Measurements from ENCODE around the gene RFC3. TPM values are rescaled to one million over a fixed set of nuclear protein-coding genes. Genes with fewer than 3 reads are reported as not detected.

The RFC3 gene
- total RNA-seq, 1 experiment from 2014 or later: 59.6 TPM

DNA sequence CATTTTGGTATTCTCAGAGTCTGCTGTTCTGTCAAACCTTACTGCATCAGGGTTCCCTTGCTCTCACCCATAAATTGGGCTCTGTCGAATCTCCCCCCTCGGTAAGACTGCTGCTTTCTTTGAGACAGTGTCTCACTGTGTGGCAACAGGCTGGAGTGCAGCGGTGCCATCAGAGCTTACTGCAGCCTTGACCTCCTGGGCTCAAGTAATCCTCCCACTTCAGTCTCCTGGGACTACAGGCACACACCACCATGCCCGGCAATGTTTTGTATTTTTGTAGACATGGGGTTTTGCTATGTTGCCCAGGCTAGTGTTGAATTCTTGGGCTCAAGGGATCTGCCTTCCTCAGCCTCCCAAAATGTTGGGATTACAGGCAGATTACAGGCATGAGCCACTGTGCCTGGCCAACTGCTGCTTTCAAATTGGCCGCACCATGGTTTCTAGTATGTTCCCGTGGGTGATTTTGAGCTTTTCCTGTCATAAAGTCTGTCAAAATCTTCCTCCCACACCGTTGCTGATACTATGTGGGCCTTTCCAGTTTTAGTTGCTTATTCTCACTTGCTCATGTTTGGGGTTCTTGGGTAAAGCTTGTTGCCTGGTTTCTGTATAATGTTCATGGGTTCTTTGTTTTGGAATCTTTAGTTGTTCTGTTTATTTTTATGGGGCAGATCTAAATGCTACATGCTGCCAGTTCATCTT is 10.6 kb downstream of the RFC3 start:
- Histone ChIP-seq H3K27me3 (replicated peaks) (no peaks in the 10 kb centered on the region), H3K4me1 (replicated peaks) (no peaks in the 10 kb centered on the region), H3K4me3 (no peak overlapping the region), H3K9me3 (replicated peaks) (no peaks in the 10 kb centered on the region), H3K27ac (no peak overlapping the region), H3K36me3 (peaks cover 81% of the 10 kb centered on the region)
- no peak for DNase-seq (ENCODE audit: low read depth in 1 of 2, low spot score in 2 of 2)

DNA sequence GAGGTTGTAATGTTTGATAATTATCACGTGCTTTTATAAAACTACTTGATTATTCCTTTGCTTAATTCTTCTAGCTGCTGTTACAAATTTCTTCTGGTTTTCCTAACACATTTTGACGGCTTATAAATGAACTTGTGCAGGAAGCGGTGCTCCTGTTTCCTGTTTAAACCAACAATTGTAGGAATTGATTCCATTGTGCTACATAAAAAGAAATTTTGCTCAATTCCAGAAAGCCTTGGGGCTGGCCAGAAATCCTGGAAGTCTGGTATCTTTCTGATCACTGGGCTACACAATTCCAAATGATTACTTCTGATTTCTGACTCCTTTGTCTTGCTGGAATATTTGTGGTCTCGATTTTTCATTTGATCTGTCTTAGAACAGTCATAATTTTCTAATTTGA is 14.9 kb downstream of the RFC3 start:
- peaks cover 73% of the 10 kb centered on the region for H3K36me3 ChIP-seq

DNA sequence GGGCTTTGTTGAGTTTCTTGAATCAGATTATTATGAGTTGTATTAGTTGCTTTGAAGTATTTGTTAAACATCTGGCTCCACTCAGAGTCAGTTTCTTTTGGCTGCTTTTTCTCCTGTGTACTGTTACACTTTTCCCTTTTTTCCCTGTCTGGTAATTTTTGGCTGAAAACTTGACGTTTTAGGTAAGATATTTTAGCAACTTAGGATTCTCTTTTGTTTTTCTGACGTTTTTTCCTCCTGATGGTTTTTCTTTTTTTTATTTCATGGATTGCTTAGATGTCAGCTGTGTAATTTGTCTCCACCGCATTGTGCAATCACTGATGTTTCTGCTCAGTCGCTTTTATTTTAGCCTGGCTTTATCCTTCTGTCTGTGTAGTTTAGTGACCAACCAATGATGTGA is 20.7 kb downstream of the RFC3 start:
- Histone ChIP-seq H3K36me3 (peaks cover 37% of the 10 kb centered on the region), H3K9me3 (replicated peaks) (no peaks in the 10 kb centered on the region), H3K4me3 (no peak overlapping the region), H3K27me3 (replicated peaks) (no peaks in the 10 kb centered on the region), H3K4me1 (replicated peaks) (no peaks in the 10 kb centered on the region), H3K27ac (no peak overlapping the region)
- no peak for DNase-seq (ENCODE audit: low read depth in 1 of 2, low spot score in 2 of 2)

More for the DNA sequence above, 14.9 kb downstream of the RFC3 start:
- no peak for DNase-seq (ENCODE audit: low read depth in 1 of 2, low spot score in 2 of 2)
- H3K27ac ChIP-seq: no peak overlapping the region
- H3K4me3 ChIP-seq: no peak overlapping the region
- no peaks in the 10 kb centered on the region for H3K27me3 ChIP-seq (replicated peaks)
- no peaks in the 10 kb centered on the region for H3K4me1 ChIP-seq (replicated peaks)
- no peaks in the 10 kb centered on the region for H3K9me3 ChIP-seq (replicated peaks)

DNA sequence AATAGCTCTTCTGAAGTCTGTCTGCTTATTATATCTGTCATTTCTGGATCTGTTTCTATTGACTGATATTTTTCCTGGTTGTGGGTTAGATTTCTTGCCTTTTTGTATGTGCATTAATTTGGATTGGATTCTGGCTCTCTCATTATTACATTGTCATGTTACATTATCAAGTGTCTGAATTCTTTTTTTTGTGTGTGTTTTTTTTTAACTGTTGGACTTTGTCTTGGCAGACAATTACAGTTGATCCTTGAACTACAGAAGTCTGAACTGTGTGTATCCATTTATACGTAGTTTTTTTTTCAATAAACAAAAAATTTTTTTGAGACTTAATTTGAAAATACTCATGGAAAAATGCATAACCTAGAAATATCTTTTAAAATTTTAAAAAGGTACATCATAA is 22.5 kb downstream of the RFC3 start:
- Histone ChIP-seq H3K9me3 (replicated peaks) (no peaks in the 10 kb centered on the region), H3K27me3 (replicated peaks) (no peaks in the 10 kb centered on the region), H3K27ac (no peak overlapping the region), H3K4me1 (replicated peaks) (no peaks in the 10 kb centered on the region), H3K36me3 (peaks cover 24% of the 10 kb centered on the region), H3K4me3 (no peak overlapping the region)
- DNase-seq (ENCODE audit: low read depth in 1 of 2, low spot score in 2 of 2): no peak

DNA sequence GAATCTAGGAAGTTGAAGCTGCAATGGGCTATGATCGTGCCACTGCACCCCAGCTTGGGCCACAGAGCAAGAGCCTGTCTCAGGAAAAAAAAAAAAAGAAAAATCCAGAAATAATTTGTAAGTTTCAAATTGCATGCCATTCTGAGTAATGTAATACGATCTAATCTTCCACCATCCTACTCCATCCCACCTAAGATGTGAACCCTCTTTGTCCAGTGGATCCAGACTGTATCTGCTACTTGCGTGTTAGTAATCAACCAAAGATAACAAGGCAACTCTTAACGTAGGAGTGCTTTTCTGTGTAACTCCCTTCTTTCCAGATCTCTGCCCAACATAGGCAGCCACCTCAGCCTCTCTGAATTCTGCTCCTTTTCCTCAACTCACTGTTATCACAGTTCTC is 24.3 kb downstream of the RFC3 start:
- H3K27ac ChIP-seq: no peak overlapping the region
- no peaks in the 10 kb centered on the region for H3K27me3 ChIP-seq (replicated peaks)
- H3K4me3 ChIP-seq: no peak overlapping the region
- no peak for DNase-seq (ENCODE audit: low read depth in 1 of 2, low spot score in 2 of 2)
- no peaks in the 10 kb centered on the region for H3K9me3 ChIP-seq (replicated peaks)
- H3K36me3 ChIP-seq: peaks cover 15% of the 10 kb centered on the region
- no peaks in the 10 kb centered on the region for H3K4me1 ChIP-seq (replicated peaks)

DNA sequence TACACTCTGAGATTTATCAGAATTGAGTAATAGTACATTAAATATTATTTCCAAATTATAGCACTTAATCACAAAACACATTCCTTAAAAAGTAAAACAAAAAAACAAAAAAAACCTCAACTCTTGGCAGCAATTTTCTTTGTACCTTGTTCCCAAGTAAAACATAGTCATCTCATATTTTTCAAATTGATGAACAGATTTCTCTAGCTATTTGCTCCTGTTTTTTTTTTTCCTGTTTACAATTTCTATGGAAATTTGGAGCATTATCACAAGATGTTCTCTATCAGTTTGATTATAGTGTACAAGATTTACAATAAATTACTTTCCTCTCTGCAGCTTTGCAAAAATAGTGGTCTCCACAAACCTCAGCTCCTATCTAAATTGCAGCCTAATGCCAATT is 25.0 kb downstream of the RFC3 start:
- DNase-seq (ENCODE audit: low read depth in 1 of 2, low spot score in 2 of 2): no peak
- Histone ChIP-seq H3K36me3 (peaks cover 19% of the 10 kb centered on the region), H3K27me3 (replicated peaks) (no peaks in the 10 kb centered on the region), H3K9me3 (replicated peaks) (no peaks in the 10 kb centered on the region), H3K4me3 (no peak overlapping the region), H3K4me1 (replicated peaks) (no peaks in the 10 kb centered on the region), H3K27ac (no peak overlapping the region)

DNA sequence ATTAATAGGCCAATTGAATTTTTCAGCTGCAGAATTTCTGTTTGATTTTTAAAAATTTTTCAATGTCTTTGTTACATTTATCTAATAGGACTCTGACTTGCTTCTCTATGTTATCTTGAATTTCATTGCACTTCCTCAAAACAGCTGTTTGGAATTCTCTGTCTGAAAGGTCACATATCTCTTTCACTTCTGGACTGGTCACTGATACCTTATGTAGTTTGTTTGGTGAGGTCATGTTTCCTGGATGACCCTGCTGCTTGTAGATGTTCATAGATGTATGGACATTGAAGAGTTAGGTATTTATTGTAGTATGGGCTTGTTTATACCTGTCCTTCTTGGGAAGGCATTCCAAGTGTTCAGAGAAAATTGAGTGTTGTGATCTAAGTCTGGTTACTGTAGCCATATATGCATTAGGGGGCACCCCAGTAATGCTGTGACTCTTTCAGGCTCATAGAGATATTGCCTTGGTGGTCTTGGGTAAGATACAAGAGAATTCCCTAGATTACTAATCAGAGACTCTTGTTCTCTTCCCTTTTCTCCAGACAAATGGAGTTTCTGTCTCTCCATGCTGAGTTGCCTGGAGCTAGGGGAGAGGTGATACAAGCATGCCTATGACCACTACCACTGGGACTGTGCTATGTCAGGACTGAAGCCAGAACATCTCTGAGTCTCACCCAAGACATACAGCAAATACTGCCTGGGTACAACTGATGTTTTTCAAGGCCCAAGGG is 27.8 kb downstream of the RFC3 start:
- H3K9me3 ChIP-seq (replicated peaks): no peaks in the 10 kb centered on the region
- no peaks in the 10 kb centered on the region for H3K27me3 ChIP-seq (replicated peaks)
- no peak for DNase-seq (ENCODE audit: low read depth in 1 of 2, low spot score in 2 of 2)

DNA sequence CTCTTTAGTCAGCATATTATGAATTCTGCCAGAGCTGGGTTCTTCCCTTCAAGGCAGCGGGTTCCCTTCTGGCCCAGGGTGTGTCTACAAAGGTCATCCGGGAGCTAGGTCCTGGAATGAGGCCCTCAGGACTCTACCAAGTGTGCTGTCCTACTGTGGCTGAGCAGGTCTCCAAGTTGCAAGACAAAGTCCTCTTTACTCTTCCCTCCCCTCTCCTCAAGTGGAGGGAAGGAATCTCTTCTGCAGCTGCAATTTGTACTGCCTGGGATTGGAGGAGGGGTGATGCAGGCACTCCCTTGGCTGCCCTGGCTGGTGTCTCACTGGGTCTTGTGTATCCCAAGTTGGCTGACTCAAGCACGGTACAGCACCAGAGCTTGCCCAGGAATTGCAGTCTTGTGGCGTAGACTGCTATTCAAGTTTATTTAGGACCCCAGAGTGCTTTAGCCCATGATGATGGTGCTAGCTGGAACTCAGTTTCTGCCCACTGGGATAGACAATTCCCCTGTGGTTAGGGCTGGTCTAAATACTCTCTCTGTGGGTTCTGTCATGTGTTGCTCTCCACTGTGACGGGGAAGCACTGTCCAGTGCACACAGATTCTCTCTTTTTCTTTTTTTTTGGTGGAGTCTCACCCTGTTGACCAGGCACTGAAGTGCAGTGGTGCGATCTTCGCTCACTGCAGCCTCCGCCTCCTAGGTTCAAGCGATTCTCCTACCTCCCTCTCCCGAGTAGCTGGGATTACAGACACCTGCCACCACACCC is 28.5 kb downstream of the RFC3 start:
- no peaks in the 10 kb centered on the region for H3K27me3 ChIP-seq (replicated peaks)
- no peaks in the 10 kb centered on the region for H3K9me3 ChIP-seq (replicated peaks)
- H3K27ac ChIP-seq: no peak overlapping the region
- no peaks in the 10 kb centered on the region for H3K4me1 ChIP-seq (replicated peaks)
- no peak overlapping the region for H3K4me3 ChIP-seq
- H3K36me3 ChIP-seq: peaks cover 22% of the 10 kb centered on the region
- DNase-seq (ENCODE audit: low read depth in 1 of 2, low spot score in 2 of 2): no peak

More for the DNA sequence above, 27.8 kb downstream of the RFC3 start:
- no peak overlapping the region for H3K27ac ChIP-seq
- H3K4me3 ChIP-seq: no peak overlapping the region
- H3K4me1 ChIP-seq (replicated peaks): no peaks in the 10 kb centered on the region
- H3K36me3 ChIP-seq: peaks cover 26% of the 10 kb centered on the region

DNA sequence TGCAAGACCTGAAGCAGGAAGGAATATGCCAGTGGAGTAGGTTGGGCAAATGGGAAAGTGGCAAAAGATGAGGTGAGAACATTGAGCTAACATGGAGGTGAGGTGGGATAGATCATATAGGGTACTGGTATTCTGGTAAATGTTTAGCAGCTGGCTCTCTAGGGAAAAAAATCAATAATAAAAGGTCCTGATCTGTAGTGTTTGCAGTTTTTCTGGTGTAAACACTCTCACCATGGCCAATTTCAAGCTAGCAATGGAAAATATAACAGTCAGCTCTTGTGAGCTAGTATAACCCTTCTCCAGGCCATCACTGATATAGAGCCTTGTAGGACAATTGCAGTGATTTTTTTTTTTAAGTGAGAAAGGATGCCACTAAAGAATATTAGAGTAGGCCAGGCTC is 31.3 kb downstream of the RFC3 start:
- Histone ChIP-seq H3K4me3 (no peak overlapping the region), H3K27me3 (replicated peaks) (no peaks in the 10 kb centered on the region), H3K9me3 (replicated peaks) (no peaks in the 10 kb centered on the region), H3K4me1 (replicated peaks) (no peaks in the 10 kb centered on the region), H3K27ac (no peak overlapping the region), H3K36me3 (peaks cover 22% of the 10 kb centered on the region)
- DNase-seq (ENCODE audit: low read depth in 1 of 2, low spot score in 2 of 2): no peak

DNA sequence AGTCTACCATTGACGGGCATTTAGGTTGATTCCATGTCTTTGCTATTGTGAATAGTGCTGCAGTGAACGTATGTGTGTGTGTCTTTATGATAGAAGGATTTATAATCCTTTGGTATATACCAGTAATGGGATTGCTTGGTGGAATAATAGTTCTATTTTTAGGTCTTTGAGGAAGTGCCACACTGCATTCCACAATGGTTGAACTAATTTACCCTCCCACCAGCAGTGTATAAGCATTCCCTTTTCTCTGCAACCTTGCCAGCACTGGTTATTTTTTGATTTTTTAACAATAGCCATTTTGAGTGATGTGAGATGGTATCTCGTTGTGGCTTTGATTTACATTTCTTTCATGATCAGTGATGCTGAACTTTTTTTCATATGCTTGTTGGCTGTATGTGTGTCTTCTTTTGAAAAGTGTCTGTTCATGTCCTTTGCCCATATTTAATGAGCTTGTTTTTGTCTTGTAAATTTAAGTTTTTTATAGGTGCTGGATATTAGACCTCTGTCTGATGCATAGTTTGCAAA is 37.5 kb downstream of the RFC3 start:
- H3K36me3 ChIP-seq: peaks cover 3% of the 10 kb centered on the region; the same call in 1 of the 2 replicates
- H3K27ac ChIP-seq: no peak overlapping the region
- no peak overlapping the region for H3K4me3 ChIP-seq
- H3K9me3 ChIP-seq (replicated peaks): no peaks in the 10 kb centered on the region
- DNase-seq (ENCODE audit: low read depth in 1 of 2, low spot score in 2 of 2): no peak
- no peaks in the 10 kb centered on the region; the same call in 1 of the 2 replicates for H3K4me1 ChIP-seq (replicated peaks)
- no peaks in the 10 kb centered on the region for H3K27me3 ChIP-seq (replicated peaks)

DNA sequence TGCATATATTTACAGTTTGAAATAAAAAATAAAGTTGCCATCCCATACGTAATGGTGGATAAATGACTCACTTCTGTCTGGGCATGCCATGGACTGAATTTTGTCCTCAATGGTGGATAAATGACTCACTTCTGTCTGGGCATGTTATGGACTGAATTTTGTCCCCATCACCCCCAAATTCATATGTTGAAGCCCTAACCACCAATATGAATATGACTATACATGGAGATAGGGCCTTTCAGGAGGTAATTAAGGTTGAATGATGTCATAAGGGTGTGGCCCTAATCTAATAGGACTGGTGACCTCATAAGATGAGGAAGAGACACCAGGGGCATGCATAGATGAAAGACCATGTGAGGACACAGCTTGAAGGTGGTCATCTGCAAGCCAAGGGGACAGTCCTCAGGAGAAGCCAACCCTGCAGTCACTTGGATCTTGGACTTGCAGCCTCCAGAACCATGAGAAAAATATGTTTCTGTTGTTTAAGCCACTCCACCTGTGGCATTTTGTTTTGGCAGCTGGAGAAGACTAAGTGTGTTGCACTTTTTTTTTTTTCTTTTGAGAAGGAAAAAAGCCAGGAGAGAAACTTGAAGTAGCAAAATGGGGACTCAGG is 41.8 kb downstream of the RFC3 start:
- no peaks in the 10 kb centered on the region; the same call in 1 of the 2 replicates for H3K4me1 ChIP-seq (replicated peaks)
- no peaks in the 10 kb centered on the region for H3K27me3 ChIP-seq (replicated peaks)
- H3K36me3 ChIP-seq: no peaks in the 10 kb centered on the region
- no peak for DNase-seq (ENCODE audit: low read depth in 1 of 2, low spot score in 2 of 2)
- H3K9me3 ChIP-seq (replicated peaks): no peaks in the 10 kb centered on the region
- H3K4me3 ChIP-seq: no peak overlapping the region
- no peak overlapping the region for H3K27ac ChIP-seq

DNA sequence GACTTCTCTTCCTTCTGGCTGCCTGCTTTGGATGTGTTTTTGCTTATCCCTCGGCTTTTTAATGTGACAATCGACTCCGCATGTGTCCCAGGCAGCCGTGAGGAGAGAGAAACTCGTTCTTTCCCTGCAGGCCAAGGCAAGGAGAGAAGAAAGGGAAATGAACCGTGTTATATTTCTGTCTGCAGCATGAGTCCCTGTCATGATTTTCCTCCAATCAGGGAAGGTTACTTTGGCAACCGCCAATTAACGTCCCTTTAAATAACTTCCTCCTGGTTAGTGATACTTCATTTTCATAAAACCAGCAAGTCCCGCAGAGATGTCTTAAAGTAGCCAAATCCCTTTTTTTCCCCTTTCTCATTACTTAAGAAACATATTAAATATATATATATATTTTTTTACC is 42.6 kb downstream of the RFC3 start:
- no peaks in the 10 kb centered on the region; the same call in 1 of the 2 replicates for H3K4me1 ChIP-seq (replicated peaks)
- DNase-seq (ENCODE audit: low read depth in 1 of 2, low spot score in 2 of 2): no peak
- H3K9me3 ChIP-seq (replicated peaks): no peaks in the 10 kb centered on the region
- no peaks in the 10 kb centered on the region for H3K36me3 ChIP-seq
- no peaks in the 10 kb centered on the region for H3K27me3 ChIP-seq (replicated peaks)
- no peak overlapping the region for H3K27ac ChIP-seq
- H3K4me3 ChIP-seq: no peak overlapping the region

DNA sequence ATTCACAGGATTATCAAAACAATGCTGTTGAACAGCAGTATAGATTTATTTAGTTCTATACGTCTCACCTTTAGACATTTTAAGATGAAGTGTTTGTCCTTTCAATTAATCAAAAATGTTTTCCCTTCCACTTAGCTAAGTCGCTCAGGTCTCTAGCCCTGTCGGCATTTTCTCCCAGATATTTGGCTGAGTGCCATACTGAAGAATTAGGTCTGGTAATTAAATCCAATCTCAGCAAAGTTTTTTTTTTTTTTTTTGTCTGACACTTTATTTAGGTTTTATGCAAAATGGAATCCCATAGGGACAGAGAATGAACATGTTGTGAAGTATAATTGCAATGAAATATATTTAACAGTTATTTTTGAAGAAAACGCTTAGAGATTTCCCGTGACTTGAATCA is 44.1 kb downstream of the RFC3 start:
- no peaks in the 10 kb centered on the region for H3K9me3 ChIP-seq (replicated peaks)

More for the DNA sequence above, 44.1 kb downstream of the RFC3 start:
- Histone ChIP-seq H3K27me3 (replicated peaks) (no peaks in the 10 kb centered on the region), H3K36me3 (no peaks in the 10 kb centered on the region), H3K4me1 (replicated peaks) (no peaks in the 10 kb centered on the region), H3K27ac (no peak overlapping the region), H3K4me3 (no peak overlapping the region)
- no peak for DNase-seq (ENCODE audit: low read depth in 1 of 2, low spot score in 2 of 2)
